ENCODE data around the gene GPX2. TPM values are rescaled to one million over a fixed set of nuclear protein-coding genes. Genes with fewer than 3 reads are reported as not detected.

GPX2 gene
- total and polyA plus RNA-seq, 10 donors = 0.26 TPM; not detected in 9

- Histone ChIP-seq H3K27me3 (replicated peaks in 1 of 7) (no peaks in the 10 kb centered on the region), H3K9me3 (no peaks in the 10 kb centered on the region), H3K4me1 (peaks cover 22 to 94% (median 51%) of the 10 kb centered on the region in 6 donors), H3K27ac (no peak overlapping the region), H3K4me3 (no peak overlapping the region), H3K36me3 (peaks cover 0 to 23% (median 10%) of the 10 kb centered on the region in 6 donors)
- 79 to 96% (median 90%) methylated on average over 5 of the region's 5 CpGs for WGBS, 5 donors
- DNase-seq = no peak
- intact Hi-C loops (cut with DNase I; ENCODE audit: low total_unique reads) = no loop called here
- TF ChIP-seq CTCF (IDR thresholded peaks at IDR 0.05 in 8 of 11, conservative IDR thresholded peaks at IDR 0.05 in 3 of 11) = no peak
- no peak for TF ChIP-seq POLR2A (IDR thresholded peaks at IDR 0.05)
- no peak for TF ChIP-seq POLR2AphosphoS5 (IDR thresholded peaks at IDR 0.05)
These were observed 22.9 kb downstream of the GPX2 start for GRCh38 chr14:64919618-64920017.

DNA sequence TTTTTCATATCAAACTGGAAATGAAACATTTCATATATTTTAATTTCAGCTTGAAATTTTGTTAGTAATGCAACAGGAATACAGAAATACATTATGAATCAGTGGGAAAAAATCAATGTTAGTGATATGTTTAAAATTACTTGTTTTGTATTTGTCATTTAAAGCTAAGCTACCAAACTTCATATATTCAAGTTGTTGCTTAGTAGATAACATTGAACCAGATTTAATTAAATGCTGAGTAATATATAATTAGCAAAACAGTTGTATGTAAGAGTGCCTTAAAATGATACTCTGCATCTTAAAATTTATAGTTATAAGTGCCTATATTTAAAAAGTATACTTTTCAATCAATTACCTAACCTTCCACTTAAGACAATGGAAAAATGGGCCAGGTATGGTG, 23.3 kb downstream of the GPX2 start:
- no peak for TF ChIP-seq POLR2AphosphoS5 (IDR thresholded peaks at IDR 0.05)
- no peak for TF ChIP-seq CTCF (IDR thresholded peaks at IDR 0.05 in 8 of 11, conservative IDR thresholded peaks at IDR 0.05 in 3 of 11)
- no peak for TF ChIP-seq POLR2A (IDR thresholded peaks at IDR 0.05)
- Histone ChIP-seq H3K9me3 (no peaks in the 10 kb centered on the region), H3K4me1 (peaks cover 22 to 90% (median 51%) of the 10 kb centered on the region in 6 donors), H3K36me3 (peaks cover 0 to 19% (median 6%) of the 10 kb centered on the region in 6 donors), H3K27ac (no peak overlapping the region), H3K4me3 (no peak overlapping the region), H3K27me3 (replicated peaks in 1 of 7) (no peaks in the 10 kb centered on the region)
- intact Hi-C loops (cut with DNase I; ENCODE audit: low total_unique reads) = no loop called here
- no peak for DNase-seq

- 92 to 96% (median 95%) methylated on average over 4 of the region's 4 CpGs for WGBS, 5 donors
- no peak overlapping the region for H3K4me3 ChIP-seq
- peaks cover 0 to 12% (median 0%) of the 10 kb centered on the region in 6 donors for H3K36me3 ChIP-seq
- H3K9me3 ChIP-seq = no peaks in the 10 kb centered on the region
- intact Hi-C loops (cut with DNase I; ENCODE audit: low total_unique reads) = no loop called here
- DNase-seq = no peak
- H3K27ac ChIP-seq = no peak overlapping the region
- H3K27me3 ChIP-seq (replicated peaks in 1 of 7) = no peaks in the 10 kb centered on the region
- no peak for TF ChIP-seq POLR2A (IDR thresholded peaks at IDR 0.05)
- no peak for TF ChIP-seq POLR2AphosphoS5 (IDR thresholded peaks at IDR 0.05)
- no peak for TF ChIP-seq CTCF (IDR thresholded peaks at IDR 0.05 in 8 of 11, conservative IDR thresholded peaks at IDR 0.05 in 3 of 11)
- H3K4me1 ChIP-seq = peaks cover 22 to 86% (median 53%) of the 10 kb centered on the region in 6 donors
These were observed 24.3 kb downstream of the GPX2 start for GRCh38 chr14:64918216-64918615.

- TF ChIP-seq POLR2A (IDR thresholded peaks at IDR 0.05) (no peak), POLR2AphosphoS5 (IDR thresholded peaks at IDR 0.05) (no peak), CTCF (IDR thresholded peaks at IDR 0.05 in 8 of 11, conservative IDR thresholded peaks at IDR 0.05 in 3 of 11) (peak in 1 of 11 experiments; percentile 15)
- H3K4me3 ChIP-seq = peak overlapping the region in 3 of 8 donors; percentile 75 to 85 (median 80)
- DNase-seq = no peak
- WGBS, 5 donors = 58 to 83% (median 64%) methylated on average over 2 of the region's 2 CpGs
- no peaks in the 10 kb centered on the region for H3K27me3 ChIP-seq (replicated peaks in 1 of 7)
- H3K27ac ChIP-seq = peak overlapping the region in 5 of 8 donors; percentile 96 to 99 (median 99)
- intact Hi-C loops (cut with DNase I; ENCODE audit: low total_unique reads) = no loop called here
- H3K4me1 ChIP-seq = peaks cover 22 to 65% (median 53%) of the 10 kb centered on the region in 6 donors
- H3K9me3 ChIP-seq = no peaks in the 10 kb centered on the region
- peaks cover 0 to 12% (median 0%) of the 10 kb centered on the region in 6 donors for H3K36me3 ChIP-seq
These were observed 26.7 kb downstream of the GPX2 start for GRCh38 chr14:64915797-64916196.
